Activated CD4-positive, alpha-beta T cell treated with anti-CD3 and anti-CD28 coated beads, Interleukin-2, amount 50 U/mL, for 48 hours (primary cell): ENCODE measurements around the gene CERS1.
"Not testable (repeated sequence)": the region's sequence is repeated elsewhere in the genome, so short reads cannot be mapped to it uniquely, and the experiment has no call there.

Experiments
- DNase-seq, 2 experiments: peaks; one replicate each; pipeline ENCODE4 v3.0.0-alpha.2; 2020

Gene CERS1

GRCh38 chr19:18919086-18919899 lies 23.3 kb upstream of the CERS1 start, which contains the start of the genes COPE and DDX49:
COPE (minus strand) TSS chr19:18919387; CDS start chr19:18919348, 39 bp downstream.
DDX49 (plus strand) TSS chr19:18919715; CDS start chr19:18919742, 27 bp downstream.
- DNase-seq, result peak; percentile 96 to 98

DNA sequence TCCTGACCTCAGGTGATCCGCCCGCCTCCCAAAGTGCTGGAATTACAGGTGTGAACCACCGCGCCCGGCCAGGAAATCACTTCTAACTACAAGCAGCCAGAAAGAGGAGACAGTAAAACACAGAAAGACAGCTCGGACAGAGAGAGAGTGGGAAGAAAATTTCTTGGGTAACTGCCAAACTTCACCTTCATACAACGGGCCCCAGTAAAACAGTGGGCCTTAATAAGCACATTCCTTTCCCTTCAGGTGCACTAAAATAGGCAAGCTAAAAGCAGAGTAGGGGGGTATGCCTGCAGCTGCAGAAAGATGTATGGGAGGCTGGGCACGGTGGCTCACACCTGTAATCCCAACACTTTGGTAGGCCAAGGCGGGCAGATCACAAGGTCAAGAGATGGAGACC lies 21.6 kb upstream of the CERS1 start:
- not testable (repeated sequence) for DNase-seq

DNA sequence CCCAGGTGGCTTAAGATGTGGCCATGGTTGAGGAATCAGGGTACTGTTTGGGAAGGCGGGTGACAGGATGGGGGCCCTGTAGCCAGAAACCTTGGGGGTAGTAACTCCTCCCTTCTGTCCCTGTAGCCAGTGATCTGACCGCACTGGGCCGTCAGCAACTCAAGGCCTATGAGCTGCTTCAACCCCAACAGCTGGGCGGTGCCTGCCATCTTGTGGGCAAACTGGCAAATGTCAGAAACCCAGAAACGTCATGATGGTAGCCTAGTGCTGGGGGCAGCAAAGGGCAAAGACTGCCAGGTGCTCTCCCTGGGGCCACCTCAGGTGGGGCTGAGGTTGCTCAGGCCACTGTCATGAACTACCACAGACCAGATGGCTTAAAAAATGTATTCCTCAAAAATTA lies 19.7 kb upstream of the CERS1 start:
- DNase-seq, result peak; percentile 34 to 46

DNA sequence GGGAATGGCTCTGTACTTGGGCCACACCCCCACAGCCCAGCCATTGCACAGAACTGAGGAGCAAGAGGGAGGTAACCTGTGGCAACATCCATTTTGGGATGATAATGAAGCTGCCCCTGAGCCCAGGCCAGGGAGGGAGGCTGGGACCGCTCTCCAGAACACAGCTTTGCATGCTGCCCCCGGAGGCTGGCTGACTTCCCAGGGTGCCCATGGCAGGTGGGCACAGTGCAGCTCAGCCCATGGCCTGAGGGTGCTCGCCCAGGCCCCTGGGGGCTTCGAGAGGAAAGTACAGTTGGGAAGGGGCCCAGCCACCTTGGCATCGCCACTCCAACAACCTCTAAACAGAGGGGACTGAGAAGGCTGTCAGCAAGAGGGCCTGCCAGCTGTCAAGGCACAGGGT lies 17.5 kb upstream of the CERS1 start:
- DNase-seq, result no peak

GRCh38 chr19:18912933-18913332 lies 17.0 kb upstream of the CERS1 start:
- DNase-seq, result no peak

DNA sequence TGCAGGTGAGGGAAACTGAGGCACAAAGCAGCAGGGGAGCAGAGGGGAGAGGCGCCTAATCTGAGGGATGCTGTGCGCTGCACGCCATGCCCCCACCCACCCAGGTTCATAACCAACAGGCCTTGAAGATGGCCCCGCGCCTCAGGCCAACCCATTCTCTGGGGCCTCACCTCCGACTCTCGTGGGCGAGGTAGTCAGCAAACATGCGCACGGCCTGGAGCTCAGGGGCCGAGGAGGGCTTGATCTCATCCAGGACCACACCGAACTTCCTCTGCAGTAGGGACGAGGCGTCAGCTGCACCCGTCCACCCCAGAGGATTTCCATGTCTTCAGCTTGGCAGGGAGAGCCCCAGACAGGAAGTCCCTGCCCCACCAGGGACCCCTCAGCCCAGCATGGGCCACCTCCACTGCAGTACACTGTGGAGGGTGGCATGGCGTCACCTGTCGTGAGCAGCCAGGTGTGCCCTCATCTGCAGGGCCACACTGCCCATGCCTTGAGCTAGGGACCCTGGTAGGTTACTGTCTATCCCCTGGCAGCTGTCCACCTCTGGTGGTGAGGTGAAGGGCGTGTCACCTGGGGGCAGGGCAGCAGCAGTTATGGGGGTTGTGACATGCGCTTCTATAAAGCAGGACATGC lies 15.0 kb upstream of the CERS1 start:
- DNase-seq, result no peak

DNA sequence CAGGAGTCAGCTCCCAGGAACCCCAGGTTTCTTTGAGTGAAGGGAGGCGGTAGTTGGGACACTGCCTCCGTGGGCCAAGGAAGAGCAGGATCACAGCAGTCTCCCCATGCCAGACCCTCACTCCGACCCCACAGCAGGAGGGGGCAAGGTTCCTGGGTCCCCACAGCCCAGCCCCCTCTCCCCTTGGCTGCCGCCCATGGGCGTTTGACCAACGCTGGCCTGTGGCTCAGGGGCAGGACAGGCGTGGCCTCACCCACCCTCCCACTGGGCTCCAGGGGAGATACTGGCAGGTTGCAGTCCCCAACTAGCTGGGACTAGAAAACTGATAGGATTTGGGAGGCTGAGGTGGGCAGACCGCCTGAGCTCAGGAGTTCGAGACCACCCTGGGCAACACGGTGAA lies 14.1 kb upstream of the CERS1 start:
- no peak for DNase-seq

DNA sequence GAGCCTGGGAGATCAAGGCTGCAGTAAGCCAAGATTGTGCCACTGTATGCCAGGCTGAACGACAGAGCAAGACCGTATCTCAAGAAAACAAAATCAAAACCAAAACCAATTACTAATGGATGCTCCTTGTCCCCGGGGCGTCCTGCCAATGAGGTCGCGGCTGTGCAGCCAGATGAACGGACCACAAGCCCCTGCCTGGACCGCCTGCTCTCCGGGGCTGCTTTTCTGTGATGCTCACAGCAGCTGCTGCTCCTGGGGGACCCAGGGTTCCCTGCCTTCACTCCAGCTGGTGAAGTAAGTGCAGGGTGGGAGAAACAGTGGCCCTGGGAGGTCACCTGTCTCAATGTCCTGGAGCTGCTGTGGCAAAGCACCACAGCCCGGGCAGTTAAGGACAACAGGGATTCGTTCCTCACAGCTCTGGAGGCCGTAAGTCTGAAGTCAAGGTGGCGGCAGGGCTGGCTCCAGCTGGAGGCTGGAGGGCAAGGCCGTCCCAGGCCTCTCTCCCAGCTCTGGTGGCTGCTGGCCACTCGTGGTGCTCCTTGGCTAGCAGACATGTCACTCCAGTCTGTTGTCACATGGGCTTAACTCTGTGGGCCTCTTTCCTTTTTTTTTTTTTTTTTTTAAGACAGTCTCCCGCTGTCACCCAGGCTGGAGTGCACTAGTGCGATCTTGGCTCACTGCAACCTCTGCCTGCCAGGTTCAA lies 13.1 kb upstream of the CERS1 start:
- no peak for DNase-seq

DNA sequence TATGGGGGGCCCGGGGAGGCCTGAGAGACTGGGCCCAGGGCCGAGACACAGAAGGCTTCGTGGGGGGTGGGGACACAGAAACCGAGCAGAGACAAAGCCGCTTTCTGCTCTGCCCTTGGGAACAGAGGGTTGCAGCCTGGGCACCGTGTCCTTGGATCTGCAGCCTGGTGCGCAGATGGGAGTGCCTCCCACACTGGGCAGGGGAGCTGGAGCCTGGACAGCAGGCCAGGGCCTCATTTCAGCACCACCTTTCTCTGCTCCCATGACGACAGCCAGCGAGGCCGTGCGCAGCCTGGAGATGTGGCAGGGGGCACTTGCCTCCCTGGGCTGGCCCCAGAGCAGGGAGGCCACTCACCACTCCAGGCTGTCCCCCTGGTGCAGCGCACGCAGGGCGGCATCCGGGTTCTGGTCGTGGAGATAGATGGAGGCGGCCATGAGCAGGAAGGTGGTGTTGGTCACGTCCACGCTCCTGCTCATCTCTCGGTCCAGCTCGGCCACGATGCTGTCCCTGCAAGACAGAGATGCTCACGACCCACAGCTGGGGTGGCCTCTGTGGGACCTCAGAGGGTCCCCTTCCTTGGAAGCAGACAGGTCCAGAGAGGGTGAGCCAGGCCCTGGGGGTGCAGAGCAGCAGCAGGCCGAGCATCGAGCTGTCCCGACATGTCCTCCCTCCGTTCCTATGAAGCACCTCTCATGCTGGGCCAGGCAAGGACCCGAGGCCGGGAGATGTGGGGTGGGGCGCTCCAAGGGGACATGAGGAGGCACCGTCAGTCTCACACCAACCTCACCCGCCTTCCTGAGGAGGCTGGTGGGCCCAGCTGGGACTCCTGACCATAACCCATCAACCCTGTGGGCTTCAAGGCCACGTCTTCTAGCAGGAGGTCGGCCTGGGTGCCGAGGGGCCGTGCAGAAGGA lies 10.9 kb upstream of the CERS1 start:
- no peak for DNase-seq

- DNase-seq, result no peak
Observed at GRCh38 chr19:18905513-18906236, 9.7 kb upstream of the CERS1 start.

- DNase-seq, result no peak
Observed at GRCh38 chr19:18905058-18905456, 9.1 kb upstream of the CERS1 start.

- no peak for DNase-seq
Observed at GRCh38 chr19:18904334-18905057, 8.5 kb upstream of the CERS1 start.

GRCh38 chr19:18903156-18904037 lies 7.4 kb upstream of the CERS1 start:
- DNase-seq, result no peak

DNA sequence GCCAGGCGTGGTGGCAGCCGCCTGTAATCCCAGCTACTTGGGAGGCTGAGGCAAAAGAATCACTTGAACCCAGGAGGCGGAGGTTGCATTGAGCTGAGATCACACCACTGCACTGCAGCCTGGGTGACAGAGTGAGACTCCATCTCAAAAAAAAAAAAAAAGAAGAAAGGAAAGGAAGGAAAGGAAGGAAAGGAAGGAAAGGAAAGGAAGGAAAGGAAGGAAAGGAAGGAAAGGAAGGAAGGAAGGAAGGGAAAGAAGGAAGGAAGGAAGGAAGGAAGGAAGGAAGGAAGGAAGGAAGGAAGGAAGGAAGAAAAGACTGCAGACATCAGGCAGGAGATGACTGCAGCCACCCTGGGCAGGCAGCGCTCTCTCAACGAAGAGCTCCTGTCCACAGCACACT lies 6.6 kb upstream of the CERS1 start:
- DNase-seq, result not testable (repeated sequence)

DNA sequence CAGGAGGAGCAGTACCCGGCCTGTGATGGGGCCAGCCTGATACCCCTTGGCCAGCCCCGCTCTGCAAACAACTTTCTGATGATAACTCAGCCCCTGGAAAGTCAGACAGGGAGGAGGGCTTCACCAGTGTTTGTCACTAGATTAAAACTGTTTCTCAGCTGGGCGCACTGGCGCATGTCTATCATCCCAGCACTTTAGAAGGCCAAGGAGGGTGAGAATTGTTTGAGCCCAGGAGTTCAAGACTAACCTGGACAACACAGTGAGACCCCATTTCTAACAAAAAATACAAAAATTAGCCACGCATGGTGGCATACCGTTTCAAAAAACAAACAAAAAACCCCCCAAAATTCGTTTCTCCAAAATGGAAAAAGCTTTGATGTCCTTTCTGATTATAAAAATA lies 5.5 kb upstream of the CERS1 start:
- DNase-seq, result no peak

DNA sequence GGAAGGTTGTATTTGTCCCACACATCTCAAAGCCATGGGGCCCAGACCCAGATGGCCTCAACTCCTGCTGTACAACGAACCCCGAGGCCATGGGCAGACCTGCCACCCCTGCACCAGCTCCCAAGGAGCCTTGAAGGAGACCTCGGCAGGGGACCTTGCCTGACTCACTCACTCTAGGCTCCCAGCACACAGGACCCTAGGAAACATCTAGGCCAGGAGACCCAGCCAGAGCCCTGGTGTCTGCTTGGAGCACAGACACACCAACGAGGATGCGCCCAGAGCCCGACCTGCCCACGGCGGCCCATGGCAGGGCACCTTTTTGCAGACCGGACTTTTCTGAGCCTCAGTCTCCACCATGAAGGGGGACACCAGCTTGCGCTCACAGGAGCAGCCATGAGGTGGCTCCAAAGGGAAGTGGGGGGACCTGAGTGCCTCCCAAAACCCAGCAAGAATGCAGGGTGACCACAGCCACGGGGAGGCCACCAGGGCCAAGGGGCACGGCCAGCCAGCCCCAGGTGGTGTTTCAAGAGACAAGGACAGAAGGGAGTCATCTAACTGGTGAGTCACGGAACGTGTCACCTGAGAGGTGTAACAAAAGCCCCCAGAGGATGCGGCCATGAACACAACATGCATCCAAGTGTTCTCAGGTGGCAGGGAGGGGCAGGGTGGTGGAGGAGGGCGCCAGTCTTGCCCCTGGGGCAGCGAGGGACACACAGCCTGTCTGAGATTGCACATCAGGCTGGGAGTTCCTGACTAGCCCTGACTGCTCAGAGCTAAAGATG lies 4.9 kb upstream of the CERS1 start:
- DNase-seq, result no peak

DNA sequence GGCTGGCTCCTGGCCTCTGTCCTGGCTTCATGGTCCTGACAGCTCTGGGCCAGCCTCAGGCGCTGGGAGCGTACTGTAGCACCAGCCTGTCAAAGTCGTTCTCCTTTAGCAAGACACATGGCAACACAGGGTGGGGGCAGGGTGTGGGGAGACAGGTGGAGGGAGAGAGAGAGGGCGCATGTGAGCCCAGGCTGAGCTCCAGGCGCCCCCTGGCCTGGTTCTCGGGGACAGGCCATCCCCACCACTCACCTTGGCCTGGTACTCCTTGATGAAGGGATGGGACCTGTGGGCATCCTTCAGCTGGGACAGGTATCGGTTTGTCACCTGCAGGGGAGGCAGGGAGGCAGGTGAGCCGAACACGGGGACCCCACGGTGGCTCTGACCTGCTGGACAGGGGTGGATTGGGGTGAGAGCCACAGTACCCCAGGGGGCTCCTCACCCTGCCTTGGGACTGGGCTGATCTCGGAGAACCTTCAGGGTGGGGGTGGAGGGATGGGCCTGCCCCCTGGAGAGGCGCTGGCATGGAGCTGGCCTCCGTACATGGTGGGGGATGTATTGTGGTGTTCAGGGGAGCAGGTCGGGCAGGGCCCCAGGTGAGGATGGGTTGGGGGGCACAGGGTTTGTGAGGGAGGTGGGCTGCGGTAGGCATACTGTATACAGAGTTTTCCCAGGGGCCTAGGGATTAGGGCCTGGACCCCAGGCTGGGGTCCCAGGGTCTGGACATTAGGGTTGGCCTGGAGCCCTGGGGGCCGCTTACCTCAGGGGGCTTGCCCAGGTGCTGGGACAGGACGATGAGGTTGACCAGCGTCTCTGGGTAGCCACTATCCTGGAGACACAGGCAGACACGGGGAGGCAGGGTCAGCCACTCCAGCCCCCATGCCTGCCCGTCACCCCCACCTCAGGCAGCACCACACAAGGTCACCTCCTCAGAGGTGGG lies 3.9 kb upstream of the CERS1 start:
- DNase-seq, result no peak
